ENCODE measurements around the gene WWOX.

WWOX gene

DNA sequence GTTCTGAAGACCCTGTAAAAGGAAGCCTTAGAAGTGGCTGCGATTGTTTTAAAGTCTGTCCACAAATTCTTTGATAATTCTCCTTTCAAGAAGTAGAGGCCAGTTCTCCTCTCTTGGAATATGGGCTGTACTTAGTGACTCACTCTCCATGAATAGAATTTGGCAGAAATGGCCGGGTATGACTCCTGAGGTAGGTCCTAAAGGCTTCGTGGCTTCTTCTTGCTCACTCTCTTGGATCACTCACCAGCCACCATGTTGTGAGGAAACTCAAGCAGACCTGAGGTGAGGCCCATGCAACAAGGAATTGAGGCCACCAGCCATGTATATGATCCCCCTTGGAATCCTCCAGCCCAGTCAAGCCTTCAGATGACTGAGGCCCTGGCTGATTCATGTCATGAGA lies 75.8 kb downstream of the WWOX start:
- Histone ChIP-seq H3K36me3 (ENCODE audit: insufficient read depth, low read length) (no peaks in the 10 kb centered on the region), H3K4me1 (ENCODE audit: insufficient read depth, low read length) (peaks cover 4% of the 10 kb centered on the region), H2AFZ (ENCODE audit: low read depth, low read length) (no peak overlapping the region), H3K27me3 (ENCODE audit: insufficient read depth, low read length) (no peaks in the 10 kb centered on the region), H3K4me3 (ENCODE audit: low read length) (no peak overlapping the region), H3K9me3 (ENCODE audit: low read length) (no peaks in the 10 kb centered on the region)

DNA sequence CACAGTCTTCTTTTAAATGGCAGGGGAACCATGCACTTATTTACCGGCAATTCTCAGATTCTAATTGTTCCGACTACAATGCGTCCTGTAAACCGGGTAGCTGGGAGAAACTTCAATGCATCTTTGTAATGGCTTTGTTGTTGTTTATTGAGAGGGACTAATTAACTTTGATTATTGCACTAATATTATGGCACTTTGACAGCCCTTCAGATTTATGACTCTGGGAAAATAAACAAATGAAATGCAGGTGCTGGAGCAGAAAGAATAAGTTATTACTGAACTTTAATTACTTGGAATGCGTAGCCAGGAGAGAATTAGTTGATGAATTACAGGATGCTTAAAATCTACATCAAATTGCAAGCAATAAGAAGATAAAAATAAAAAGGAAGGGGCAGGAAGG lies 77.0 kb downstream of the WWOX start:
- H3K36me3 ChIP-seq (ENCODE audit: insufficient read depth, low read length), result no peaks in the 10 kb centered on the region
- no peak overlapping the region for H3K4me3 ChIP-seq (ENCODE audit: low read length)
- no peak overlapping the region for H2AFZ ChIP-seq (ENCODE audit: low read depth, low read length)

GRCh38 chr16:78177218-78177617 lies 77.8 kb downstream of the WWOX start:
- H3K4me1 ChIP-seq (ENCODE audit: insufficient read depth, low read length), result peaks cover 2% of the 10 kb centered on the region
- no peaks in the 10 kb centered on the region for H3K9me3 ChIP-seq (ENCODE audit: low read length)
- no peak overlapping the region for H3K4me3 ChIP-seq (ENCODE audit: low read length)
- H3K36me3 ChIP-seq (ENCODE audit: insufficient read depth, low read length), result no peaks in the 10 kb centered on the region
- H2AFZ ChIP-seq (ENCODE audit: low read depth, low read length), result no peak overlapping the region
- H3K27me3 ChIP-seq (ENCODE audit: insufficient read depth, low read length), result no peaks in the 10 kb centered on the region

More for the DNA sequence above, 77.0 kb downstream of the WWOX start:
- Histone ChIP-seq H3K27me3 (ENCODE audit: insufficient read depth, low read length) (no peaks in the 10 kb centered on the region), H3K4me1 (ENCODE audit: insufficient read depth, low read length) (peaks cover 4% of the 10 kb centered on the region), H3K9me3 (ENCODE audit: low read length) (no peaks in the 10 kb centered on the region)

GRCh38 chr16:78177987-78178386 lies 78.5 kb downstream of the WWOX start:
- no peaks in the 10 kb centered on the region for H3K36me3 ChIP-seq (ENCODE audit: insufficient read depth, low read length)
- no peaks in the 10 kb centered on the region for H3K27me3 ChIP-seq (ENCODE audit: insufficient read depth, low read length)
- H3K4me1 ChIP-seq (ENCODE audit: insufficient read depth, low read length), result no peaks in the 10 kb centered on the region
- no peaks in the 10 kb centered on the region for H3K9me3 ChIP-seq (ENCODE audit: low read length)
- no peak overlapping the region for H2AFZ ChIP-seq (ENCODE audit: low read depth, low read length)
- no peak overlapping the region for H3K4me3 ChIP-seq (ENCODE audit: low read length)

DNA sequence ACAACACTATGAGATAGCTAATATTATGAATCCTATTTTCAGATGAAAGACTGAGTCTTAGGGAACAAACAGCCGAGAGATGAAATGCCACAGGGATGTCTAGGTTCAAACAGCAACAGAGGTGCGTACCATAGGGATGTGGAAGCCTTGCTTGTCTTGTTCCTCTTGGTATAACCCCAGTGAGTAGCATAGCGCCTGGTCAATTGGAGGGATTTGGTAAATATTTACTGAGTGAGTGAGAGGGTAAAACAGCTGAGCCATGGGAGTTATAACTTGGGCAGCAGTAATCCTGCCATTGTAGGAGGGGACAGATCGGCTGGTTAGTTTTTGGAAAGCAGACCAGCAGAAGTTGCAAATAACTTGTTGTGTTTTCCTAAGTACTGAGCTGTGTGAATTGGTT lies 80.2 kb downstream of the WWOX start:
- Histone ChIP-seq H3K4me3 (ENCODE audit: low read length) (no peak overlapping the region), H2AFZ (ENCODE audit: low read depth, low read length) (no peak overlapping the region), H3K27me3 (ENCODE audit: insufficient read depth, low read length) (no peaks in the 10 kb centered on the region), H3K36me3 (ENCODE audit: insufficient read depth, low read length) (no peaks in the 10 kb centered on the region), H3K4me1 (ENCODE audit: insufficient read depth, low read length) (no peaks in the 10 kb centered on the region), H3K9me3 (ENCODE audit: low read length) (no peaks in the 10 kb centered on the region)

DNA sequence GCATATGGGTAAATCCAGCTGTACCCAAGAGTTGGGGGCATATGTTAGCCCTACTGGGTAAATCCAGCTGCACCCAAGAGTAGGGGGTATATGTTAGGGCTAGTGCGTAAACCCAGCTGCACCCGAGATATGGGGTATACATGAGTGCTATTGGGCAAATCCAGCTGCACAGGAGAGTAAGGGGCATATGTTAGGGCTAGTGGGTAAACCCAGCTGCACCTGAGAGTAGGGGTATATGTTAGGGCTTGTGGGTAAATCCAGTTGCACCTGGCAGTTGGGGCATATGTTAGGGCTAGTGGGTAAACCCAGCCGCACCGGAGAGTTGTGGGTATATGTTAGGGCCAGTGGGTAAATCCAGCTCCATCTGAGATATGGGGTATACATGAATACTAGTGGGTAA lies 80.9 kb downstream of the WWOX start:
- H3K27me3 ChIP-seq (ENCODE audit: insufficient read depth, low read length), result no peaks in the 10 kb centered on the region
- no peak overlapping the region for H3K4me3 ChIP-seq (ENCODE audit: low read length)
- H3K9me3 ChIP-seq (ENCODE audit: low read length), result no peaks in the 10 kb centered on the region
- no peak overlapping the region for H2AFZ ChIP-seq (ENCODE audit: low read depth, low read length)
- H3K4me1 ChIP-seq (ENCODE audit: insufficient read depth, low read length), result no peaks in the 10 kb centered on the region
- no peaks in the 10 kb centered on the region for H3K36me3 ChIP-seq (ENCODE audit: insufficient read depth, low read length)

- Histone ChIP-seq H3K4me1 (ENCODE audit: insufficient read depth, low read length) (no peaks in the 10 kb centered on the region), H2AFZ (ENCODE audit: low read depth, low read length) (no peak overlapping the region), H3K9me3 (ENCODE audit: low read length) (no peaks in the 10 kb centered on the region), H3K36me3 (ENCODE audit: insufficient read depth, low read length) (no peaks in the 10 kb centered on the region), H3K4me3 (ENCODE audit: low read length) (no peak overlapping the region), H3K27me3 (ENCODE audit: insufficient read depth, low read length) (no peaks in the 10 kb centered on the region)
These were observed 84.2 kb downstream of the WWOX start for GRCh38 chr16:78183437-78184237.

DNA sequence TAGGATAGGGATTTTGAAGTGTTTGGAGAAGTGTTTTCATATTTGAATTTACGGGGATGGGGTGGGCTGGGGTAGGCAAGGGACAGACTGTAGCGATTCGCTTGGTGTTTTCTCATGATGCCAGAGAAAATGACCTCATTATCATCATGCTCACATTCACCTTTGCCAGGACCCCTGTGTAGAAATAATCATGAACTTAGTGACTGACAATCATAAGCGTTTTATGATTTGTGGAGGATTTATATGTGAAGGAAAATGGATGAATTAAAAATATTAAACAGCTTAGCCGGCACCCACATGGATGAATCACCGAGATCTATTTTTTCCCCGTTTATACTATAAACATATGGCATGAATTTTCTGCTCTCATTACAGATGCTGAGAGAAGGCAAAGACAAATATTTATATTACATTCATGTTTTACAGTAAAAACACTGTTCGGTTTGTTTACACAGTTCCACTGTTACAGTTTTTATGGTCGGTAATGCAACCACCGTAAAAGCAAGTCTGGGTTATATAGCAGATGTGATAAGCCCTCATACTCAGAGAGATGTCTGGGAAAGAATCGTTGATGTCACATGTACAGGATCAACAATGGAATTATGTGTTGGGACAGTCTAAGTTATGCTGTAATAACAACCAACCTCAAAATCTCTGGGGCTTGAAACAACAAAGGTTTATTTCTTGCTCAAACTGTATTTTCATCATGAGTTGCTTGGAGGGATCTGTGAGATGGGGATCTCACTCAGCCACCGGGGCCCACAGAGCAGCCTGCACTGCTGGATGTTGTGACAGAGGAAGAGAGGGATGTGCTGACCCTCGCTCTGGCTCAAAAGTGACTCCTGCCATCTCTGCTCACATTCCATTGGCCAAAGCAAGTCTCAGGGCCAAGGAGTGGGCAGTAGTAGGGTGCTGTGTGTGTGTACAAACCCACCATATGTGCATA lies 85.1 kb downstream of the WWOX start:
- H3K4me1 ChIP-seq (ENCODE audit: insufficient read depth, low read length), result no peaks in the 10 kb centered on the region
- H2AFZ ChIP-seq (ENCODE audit: low read depth, low read length), result no peak overlapping the region
- no peaks in the 10 kb centered on the region for H3K9me3 ChIP-seq (ENCODE audit: low read length)
- no peaks in the 10 kb centered on the region for H3K36me3 ChIP-seq (ENCODE audit: insufficient read depth, low read length)
- H3K4me3 ChIP-seq (ENCODE audit: low read length), result no peak overlapping the region
- no peaks in the 10 kb centered on the region for H3K27me3 ChIP-seq (ENCODE audit: insufficient read depth, low read length)

- no peak overlapping the region for H2AFZ ChIP-seq (ENCODE audit: low read depth, low read length)
- no peaks in the 10 kb centered on the region for H3K27me3 ChIP-seq (ENCODE audit: insufficient read depth, low read length)
- no peaks in the 10 kb centered on the region for H3K9me3 ChIP-seq (ENCODE audit: low read length)
- H3K4me1 ChIP-seq (ENCODE audit: insufficient read depth, low read length), result no peaks in the 10 kb centered on the region
- H3K36me3 ChIP-seq (ENCODE audit: insufficient read depth, low read length), result no peaks in the 10 kb centered on the region
- no peak overlapping the region for H3K4me3 ChIP-seq (ENCODE audit: low read length)
These were observed 89.7 kb downstream of the WWOX start for GRCh38 chr16:78189121-78189520.

DNA sequence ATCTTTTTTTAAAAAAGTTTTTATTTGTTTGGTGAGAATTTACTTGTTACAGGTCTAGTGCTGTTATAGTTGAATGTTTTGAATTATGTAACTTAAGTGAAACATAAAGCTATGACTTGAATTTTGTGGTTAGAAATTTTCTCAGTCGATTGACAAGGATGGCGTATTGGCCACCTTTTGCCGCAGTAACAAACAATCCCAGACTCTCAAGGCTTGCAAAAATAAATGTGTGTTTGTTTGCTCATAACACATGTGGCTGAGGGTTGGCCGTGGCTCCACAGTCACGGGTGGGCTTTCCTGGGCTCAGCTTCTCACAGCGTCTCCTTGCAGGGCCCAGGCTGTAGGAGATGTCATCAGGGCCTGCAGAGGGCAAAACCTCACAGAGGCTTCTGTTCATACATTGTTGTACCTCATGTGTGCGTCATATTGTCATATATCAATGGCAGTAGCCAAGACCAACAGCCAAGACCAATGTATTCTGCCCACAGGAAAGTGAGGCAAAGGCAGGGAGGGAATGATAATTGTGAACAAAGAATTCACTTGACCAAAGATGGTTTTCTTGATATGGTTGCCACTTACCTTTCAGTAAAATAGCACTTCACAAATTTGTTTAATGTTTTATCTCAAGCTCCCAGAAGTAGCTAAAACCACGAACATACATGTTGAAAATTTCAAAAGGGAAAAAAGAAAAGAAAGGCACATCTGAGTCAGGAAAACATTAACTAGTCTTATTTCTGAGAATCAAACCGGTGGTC lies 93.5 kb downstream of the WWOX start:
- Histone ChIP-seq H3K4me1 (ENCODE audit: insufficient read depth, low read length) (no peaks in the 10 kb centered on the region), H3K9me3 (ENCODE audit: low read length) (no peaks in the 10 kb centered on the region), H3K4me3 (ENCODE audit: low read length) (no peak overlapping the region), H3K27me3 (ENCODE audit: insufficient read depth, low read length) (no peaks in the 10 kb centered on the region), H3K36me3 (ENCODE audit: insufficient read depth, low read length) (no peaks in the 10 kb centered on the region), H2AFZ (ENCODE audit: low read depth, low read length) (no peak overlapping the region)

DNA sequence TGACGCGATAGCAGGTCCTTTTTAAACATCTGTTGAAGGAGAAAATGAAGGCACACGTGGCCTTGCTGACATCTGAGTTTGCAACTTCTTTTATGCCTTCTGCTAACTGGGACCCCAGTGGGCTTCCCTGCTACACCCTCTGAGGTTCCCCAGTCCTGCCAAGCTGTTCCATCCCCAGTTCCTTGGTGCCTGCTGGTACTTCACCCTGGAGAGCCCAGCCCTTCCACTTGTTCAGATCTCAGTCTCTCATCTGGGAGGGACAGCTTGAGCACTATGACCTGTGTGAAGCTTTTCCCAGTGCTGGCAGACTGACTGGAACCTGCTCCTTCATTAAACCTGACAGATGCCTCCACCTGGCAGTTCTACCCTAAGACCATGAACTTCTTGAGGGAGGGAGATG lies 95.5 kb downstream of the WWOX start:
- Histone ChIP-seq H3K4me3 (ENCODE audit: low read length) (no peak overlapping the region), H3K27me3 (ENCODE audit: insufficient read depth, low read length) (no peaks in the 10 kb centered on the region), H3K9me3 (ENCODE audit: low read length) (no peaks in the 10 kb centered on the region), H3K36me3 (ENCODE audit: insufficient read depth, low read length) (no peaks in the 10 kb centered on the region), H2AFZ (ENCODE audit: low read depth, low read length) (no peak overlapping the region), H3K4me1 (ENCODE audit: insufficient read depth, low read length) (no peaks in the 10 kb centered on the region)

DNA sequence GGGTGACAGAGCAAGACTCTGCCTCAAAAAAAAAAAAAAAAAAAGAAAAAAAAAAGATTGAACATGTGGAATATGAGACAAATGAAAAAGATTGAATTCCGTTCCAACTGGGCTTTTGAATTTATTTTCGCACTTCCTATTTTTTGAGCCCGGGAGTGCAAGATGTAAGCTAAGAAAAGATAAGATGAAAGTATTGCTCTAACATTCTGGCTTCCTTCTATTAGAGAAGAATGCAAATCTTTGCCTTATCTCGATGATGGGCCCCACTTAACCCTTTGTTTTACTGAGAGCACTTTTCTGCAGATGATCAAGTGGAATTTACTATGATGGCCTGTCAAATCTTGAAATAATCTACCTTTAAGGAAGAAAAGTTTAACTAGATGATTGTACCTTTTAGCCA lies 96.3 kb downstream of the WWOX start:
- Histone ChIP-seq H3K9me3 (ENCODE audit: low read length) (no peaks in the 10 kb centered on the region), H3K27me3 (ENCODE audit: insufficient read depth, low read length) (no peaks in the 10 kb centered on the region), H3K36me3 (ENCODE audit: insufficient read depth, low read length) (no peaks in the 10 kb centered on the region), H3K4me3 (ENCODE audit: low read length) (no peak overlapping the region), H2AFZ (ENCODE audit: low read depth, low read length) (no peak overlapping the region), H3K4me1 (ENCODE audit: insufficient read depth, low read length) (no peaks in the 10 kb centered on the region)

DNA sequence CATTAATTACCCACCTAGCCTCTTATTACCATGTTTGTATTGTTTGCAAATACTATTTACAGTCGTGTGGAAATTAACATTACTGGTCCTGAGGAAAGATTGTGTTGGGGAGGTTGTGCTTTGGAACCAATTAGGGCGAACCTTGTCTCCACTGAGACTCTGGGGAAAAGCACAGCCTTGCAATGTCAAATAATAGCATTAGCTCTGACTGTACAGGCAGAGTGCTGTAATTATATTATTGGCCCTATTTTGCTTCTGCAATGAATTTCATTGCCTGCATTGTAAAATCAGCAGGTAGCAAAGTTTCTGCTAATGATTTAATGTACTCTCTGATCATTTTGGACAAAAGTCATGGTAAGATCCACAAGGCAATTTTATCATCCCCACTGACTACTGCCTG lies 97.0 kb downstream of the WWOX start:
- H3K4me1 ChIP-seq (ENCODE audit: insufficient read depth, low read length), result no peaks in the 10 kb centered on the region
- no peak overlapping the region for H2AFZ ChIP-seq (ENCODE audit: low read depth, low read length)
- no peaks in the 10 kb centered on the region for H3K9me3 ChIP-seq (ENCODE audit: low read length)
- no peaks in the 10 kb centered on the region for H3K27me3 ChIP-seq (ENCODE audit: insufficient read depth, low read length)
- H3K4me3 ChIP-seq (ENCODE audit: low read length), result no peak overlapping the region
- H3K36me3 ChIP-seq (ENCODE audit: insufficient read depth, low read length), result no peaks in the 10 kb centered on the region
